T-helper 1 cell treated with Interleukin-12 subunit alpha and Interleukin-12 subunit beta and Interleukin-4 antibody, amounts not matched to agents 30 μg/mL and 1 μg/mL, for 36 hours (primary cell): Measurements from ENCODE around the gene KIF16B.

Experiments
- H3K27ac Mint-ChIP-seq: one replicate; pipeline ENCODE4 v1.8.0; 2021; ENCODE audit warnings: mild to moderate bottlenecking, mixed read lengths
- H3K27me3 Mint-ChIP-seq: one replicate; pipeline ENCODE4 v1.8.0; 2021; ENCODE audit warnings: low read depth, mixed read lengths
- H3K36me3 Mint-ChIP-seq: one replicate; pipeline ENCODE4 v1.8.0; 2021; ENCODE audit warnings: low read depth, mixed read lengths
- H3K4me1 Mint-ChIP-seq: one replicate; pipeline ENCODE4 v1.8.0; 2021; ENCODE audit warnings: low read depth, mixed read lengths
- H3K4me3 Mint-ChIP-seq: one replicate; pipeline ENCODE4 v1.8.0; 2021; ENCODE audit warnings: mild to moderate bottlenecking, moderate library complexity, mixed read lengths
- H3K9me3 Mint-ChIP-seq: one replicate; pipeline ENCODE4 v1.8.0; 2021; ENCODE audit warnings: mixed read lengths

The KIF16B gene

GRCh38 chr20:16477632-16478031 lies 95.6 kb downstream of the KIF16B start:
- no peak overlapping the region for H3K27ac Mint-ChIP-seq

GRCh38 chr20:16476032-16476431 lies 97.2 kb downstream of the KIF16B start:
- peaks cover 8% of the 10 kb centered on the region for H3K4me1 Mint-ChIP-seq
- H3K27me3 Mint-ChIP-seq = no peaks in the 10 kb centered on the region
- peaks cover 2% of the 10 kb centered on the region for H3K36me3 Mint-ChIP-seq
- H3K9me3 Mint-ChIP-seq = no peaks in the 10 kb centered on the region
- H3K4me3 Mint-ChIP-seq = no peak overlapping the region
- H3K27ac Mint-ChIP-seq = no peak overlapping the region

More at GRCh38 chr20:16477632-16478031, 95.6 kb downstream of the KIF16B start:
- peaks cover 2% of the 10 kb centered on the region for H3K36me3 Mint-ChIP-seq
- H3K9me3 Mint-ChIP-seq = no peaks in the 10 kb centered on the region
- H3K4me1 Mint-ChIP-seq = peaks cover 8% of the 10 kb centered on the region
- H3K27me3 Mint-ChIP-seq = no peaks in the 10 kb centered on the region
- no peak overlapping the region for H3K4me3 Mint-ChIP-seq

- no peak overlapping the region for H3K4me3 Mint-ChIP-seq
- peaks cover 2% of the 10 kb centered on the region for H3K36me3 Mint-ChIP-seq
- peaks cover 8% of the 10 kb centered on the region for H3K4me1 Mint-ChIP-seq
- H3K27ac Mint-ChIP-seq = no peak overlapping the region
- H3K9me3 Mint-ChIP-seq = no peaks in the 10 kb centered on the region
- H3K27me3 Mint-ChIP-seq = no peaks in the 10 kb centered on the region
Observed at GRCh38 chr20:16475225-16475624, 98.0 kb downstream of the KIF16B start.

- Mint-ChIP-seq H3K4me1 (peaks cover 8% of the 10 kb centered on the region), H3K4me3 (no peak overlapping the region), H3K27ac (no peak overlapping the region), H3K9me3 (no peaks in the 10 kb centered on the region), H3K36me3 (peaks cover 2% of the 10 kb centered on the region), H3K27me3 (no peaks in the 10 kb centered on the region)
Observed at GRCh38 chr20:16474363-16474762, 98.9 kb downstream of the KIF16B start.

- Mint-ChIP-seq H3K27ac (no peak overlapping the region), H3K36me3 (no peaks in the 10 kb centered on the region), H3K27me3 (no peaks in the 10 kb centered on the region), H3K4me3 (no peak overlapping the region), H3K4me1 (peaks cover 1% of the 10 kb centered on the region), H3K9me3 (no peaks in the 10 kb centered on the region)
Observed at GRCh38 chr20:16472045-16472872, 101.0 kb downstream of the KIF16B start.

- H3K9me3 Mint-ChIP-seq = no peaks in the 10 kb centered on the region
- peaks cover 4% of the 10 kb centered on the region for H3K36me3 Mint-ChIP-seq
- H3K27ac Mint-ChIP-seq = no peak overlapping the region
- no peaks in the 10 kb centered on the region for H3K27me3 Mint-ChIP-seq
- no peak overlapping the region for H3K4me3 Mint-ChIP-seq
- H3K4me1 Mint-ChIP-seq = no peaks in the 10 kb centered on the region
Observed at GRCh38 chr20:16469395-16469905, 103.8 kb downstream of the KIF16B start.

GRCh38 chr20:16462711-16463110 lies 110.5 kb downstream of the KIF16B start:
- no peaks in the 10 kb centered on the region for H3K9me3 Mint-ChIP-seq
- H3K27ac Mint-ChIP-seq = no peak overlapping the region
- H3K4me1 Mint-ChIP-seq = no peaks in the 10 kb centered on the region
- peaks cover 5% of the 10 kb centered on the region for H3K36me3 Mint-ChIP-seq
- H3K27me3 Mint-ChIP-seq = no peaks in the 10 kb centered on the region
- no peak overlapping the region for H3K4me3 Mint-ChIP-seq

GRCh38 chr20:16459019-16459700 lies 114.1 kb downstream of the KIF16B start:
- Mint-ChIP-seq H3K27ac (no peak overlapping the region), H3K4me3 (no peak overlapping the region), H3K27me3 (no peaks in the 10 kb centered on the region), H3K9me3 (no peaks in the 10 kb centered on the region), H3K36me3 (peaks cover 2% of the 10 kb centered on the region), H3K4me1 (no peaks in the 10 kb centered on the region)

- Mint-ChIP-seq H3K4me3 (no peak overlapping the region), H3K27ac (no peak overlapping the region), H3K27me3 (no peaks in the 10 kb centered on the region), H3K4me1 (no peaks in the 10 kb centered on the region), H3K36me3 (no peaks in the 10 kb centered on the region), H3K9me3 (no peaks in the 10 kb centered on the region)
Observed at GRCh38 chr20:16457514-16457913, 115.7 kb downstream of the KIF16B start.

- no peak overlapping the region for H3K27ac Mint-ChIP-seq
- H3K27me3 Mint-ChIP-seq = no peaks in the 10 kb centered on the region
- no peaks in the 10 kb centered on the region for H3K9me3 Mint-ChIP-seq
- H3K36me3 Mint-ChIP-seq = no peaks in the 10 kb centered on the region
- no peaks in the 10 kb centered on the region for H3K4me1 Mint-ChIP-seq
- H3K4me3 Mint-ChIP-seq = no peak overlapping the region
Observed at GRCh38 chr20:16455324-16455723, 117.9 kb downstream of the KIF16B start.

- Mint-ChIP-seq H3K4me1 (no peaks in the 10 kb centered on the region), H3K27ac (no peak overlapping the region), H3K9me3 (no peaks in the 10 kb centered on the region), H3K27me3 (no peaks in the 10 kb centered on the region), H3K36me3 (no peaks in the 10 kb centered on the region), H3K4me3 (no peak overlapping the region)
Observed at GRCh38 chr20:16451982-16452381, 121.3 kb downstream of the KIF16B start.

GRCh38 chr20:16451001-16451400 lies 122.2 kb downstream of the KIF16B start:
- Mint-ChIP-seq H3K27me3 (no peaks in the 10 kb centered on the region), H3K9me3 (no peaks in the 10 kb centered on the region), H3K36me3 (no peaks in the 10 kb centered on the region), H3K27ac (no peak overlapping the region), H3K4me1 (no peaks in the 10 kb centered on the region), H3K4me3 (no peak overlapping the region)

GRCh38 chr20:16446991-16447390 lies 126.3 kb downstream of the KIF16B start:
- Mint-ChIP-seq H3K36me3 (no peaks in the 10 kb centered on the region), H3K27ac (no peak overlapping the region), H3K27me3 (no peaks in the 10 kb centered on the region), H3K9me3 (no peaks in the 10 kb centered on the region), H3K4me1 (no peaks in the 10 kb centered on the region), H3K4me3 (no peak overlapping the region)

GRCh38 chr20:16446246-16446645 lies 127.0 kb downstream of the KIF16B start:
- H3K36me3 Mint-ChIP-seq = no peaks in the 10 kb centered on the region
- H3K27me3 Mint-ChIP-seq = no peaks in the 10 kb centered on the region
- H3K9me3 Mint-ChIP-seq = no peaks in the 10 kb centered on the region
- H3K4me3 Mint-ChIP-seq = no peak overlapping the region
- no peaks in the 10 kb centered on the region for H3K4me1 Mint-ChIP-seq
- H3K27ac Mint-ChIP-seq = no peak overlapping the region

GRCh38 chr20:16445482-16445881 lies 127.8 kb downstream of the KIF16B start:
- no peaks in the 10 kb centered on the region for H3K9me3 Mint-ChIP-seq
- H3K4me1 Mint-ChIP-seq = no peaks in the 10 kb centered on the region
- H3K36me3 Mint-ChIP-seq = no peaks in the 10 kb centered on the region
- no peak overlapping the region for H3K27ac Mint-ChIP-seq
- no peaks in the 10 kb centered on the region for H3K27me3 Mint-ChIP-seq
- H3K4me3 Mint-ChIP-seq = no peak overlapping the region
